ENCODE results near the gene TGFB2.

The TGFB2 gene

GRCh38 chr1:218463194-218464156 is 118.3 kb downstream of the TGFB2 start:
- Histone ChIP-seq H3K27me3 (ENCODE audit: low read depth) (no peaks in the 10 kb centered on the region), H3K9me3 (no peaks in the 10 kb centered on the region), H3K4me3 (no peak overlapping the region), H3K4me1 (peaks cover 20% of the 10 kb centered on the region), H3K36me3 (replicated peaks) (no peaks in the 10 kb centered on the region)
- no peak for DNase-seq (ENCODE audit: low spot score in 2 of 2)
- in situ Hi-C loops (cut with MboI; ENCODE audit: low sequenced_read_pairs): no loop called here

GRCh38 chr1:218464871-218465270 is 119.7 kb downstream of the TGFB2 start:
- Histone ChIP-seq H3K4me1 (peaks cover 13% of the 10 kb centered on the region), H3K36me3 (replicated peaks) (no peaks in the 10 kb centered on the region), H3K4me3 (no peak overlapping the region), H3K9me3 (no peaks in the 10 kb centered on the region), H3K27me3 (ENCODE audit: low read depth) (no peaks in the 10 kb centered on the region)
- no peak for DNase-seq (ENCODE audit: low spot score in 2 of 2)
- in situ Hi-C loops (cut with MboI; ENCODE audit: low sequenced_read_pairs): no loop called here

- in situ Hi-C loops (cut with MboI; ENCODE audit: low sequenced_read_pairs): no loop called here
- H3K36me3 ChIP-seq (replicated peaks): no peaks in the 10 kb centered on the region
- H3K27me3 ChIP-seq (ENCODE audit: low read depth): no peaks in the 10 kb centered on the region
- H3K4me3 ChIP-seq: no peak overlapping the region
- DNase-seq (ENCODE audit: low spot score in 2 of 2): no peak
- peaks cover 6% of the 10 kb centered on the region for H3K4me1 ChIP-seq
- no peaks in the 10 kb centered on the region for H3K9me3 ChIP-seq
Measured at GRCh38 chr1:218466341-218467010, 121.3 kb downstream of the TGFB2 start.

- no peak overlapping the region for H3K4me3 ChIP-seq
- H3K9me3 ChIP-seq: no peaks in the 10 kb centered on the region
- in situ Hi-C loops (cut with MboI; ENCODE audit: low sequenced_read_pairs): no loop called here
- no peak for DNase-seq (ENCODE audit: low spot score in 2 of 2)
- H3K27me3 ChIP-seq (ENCODE audit: low read depth): no peaks in the 10 kb centered on the region
- peaks cover 5% of the 10 kb centered on the region for H3K4me1 ChIP-seq
- H3K36me3 ChIP-seq (replicated peaks): no peaks in the 10 kb centered on the region
Measured at GRCh38 chr1:218467101-218468072, 122.3 kb downstream of the TGFB2 start.

GRCh38 chr1:218468711-218469110 is 123.6 kb downstream of the TGFB2 start:
- Histone ChIP-seq H3K27me3 (ENCODE audit: low read depth) (no peaks in the 10 kb centered on the region), H3K4me1 (no peaks in the 10 kb centered on the region), H3K36me3 (replicated peaks) (no peaks in the 10 kb centered on the region), H3K4me3 (no peak overlapping the region), H3K9me3 (no peaks in the 10 kb centered on the region)
- no peak for DNase-seq (ENCODE audit: low spot score in 2 of 2)
- in situ Hi-C loops (cut with MboI; ENCODE audit: low sequenced_read_pairs): no loop called here

- H3K36me3 ChIP-seq (replicated peaks): no peaks in the 10 kb centered on the region
- H3K4me1 ChIP-seq: no peaks in the 10 kb centered on the region
- in situ Hi-C loops (cut with MboI; ENCODE audit: low sequenced_read_pairs): no loop called here
- H3K9me3 ChIP-seq: no peaks in the 10 kb centered on the region
- H3K4me3 ChIP-seq: no peak overlapping the region
- no peaks in the 10 kb centered on the region for H3K27me3 ChIP-seq (ENCODE audit: low read depth)
- no peak for DNase-seq (ENCODE audit: low spot score in 2 of 2)
Measured at GRCh38 chr1:218472885-218473284, 127.7 kb downstream of the TGFB2 start.

- Histone ChIP-seq H3K27me3 (ENCODE audit: low read depth) (no peaks in the 10 kb centered on the region), H3K4me3 (no peak overlapping the region), H3K9me3 (no peaks in the 10 kb centered on the region), H3K36me3 (replicated peaks) (no peaks in the 10 kb centered on the region), H3K4me1 (no peaks in the 10 kb centered on the region)
- DNase-seq (ENCODE audit: low spot score in 2 of 2): no peak
- in situ Hi-C loops (cut with MboI; ENCODE audit: low sequenced_read_pairs): no loop called here
Measured at GRCh38 chr1:218473522-218473921, 128.4 kb downstream of the TGFB2 start.

GRCh38 chr1:218474128-218474527 is 129.0 kb downstream of the TGFB2 start:
- no peak overlapping the region for H3K4me3 ChIP-seq
- H3K9me3 ChIP-seq: no peaks in the 10 kb centered on the region
- DNase-seq (ENCODE audit: low spot score in 2 of 2): no peak
- no peaks in the 10 kb centered on the region for H3K4me1 ChIP-seq
- no peaks in the 10 kb centered on the region for H3K27me3 ChIP-seq (ENCODE audit: low read depth)
- no peaks in the 10 kb centered on the region for H3K36me3 ChIP-seq (replicated peaks)
- in situ Hi-C loops (cut with MboI; ENCODE audit: low sequenced_read_pairs): no loop called here

GRCh38 chr1:218475275-218475674 is 130.1 kb downstream of the TGFB2 start:
- Histone ChIP-seq H3K4me3 (no peak overlapping the region), H3K4me1 (no peaks in the 10 kb centered on the region), H3K27me3 (ENCODE audit: low read depth) (no peaks in the 10 kb centered on the region), H3K9me3 (no peaks in the 10 kb centered on the region), H3K36me3 (replicated peaks) (no peaks in the 10 kb centered on the region)
- in situ Hi-C loops (cut with MboI; ENCODE audit: low sequenced_read_pairs): no loop called here
- DNase-seq (ENCODE audit: low spot score in 2 of 2): no peak

- no peak overlapping the region for H3K4me3 ChIP-seq
- H3K36me3 ChIP-seq (replicated peaks): no peaks in the 10 kb centered on the region
- no peaks in the 10 kb centered on the region for H3K4me1 ChIP-seq
- in situ Hi-C loops (cut with MboI; ENCODE audit: low sequenced_read_pairs): no loop called here
- H3K9me3 ChIP-seq: no peaks in the 10 kb centered on the region
- H3K27me3 ChIP-seq (ENCODE audit: low read depth): no peaks in the 10 kb centered on the region
- no peak for DNase-seq (ENCODE audit: low spot score in 2 of 2)
Measured at GRCh38 chr1:218475699-218476098, 130.6 kb downstream of the TGFB2 start.

- H3K9me3 ChIP-seq: no peaks in the 10 kb centered on the region
- no peaks in the 10 kb centered on the region for H3K36me3 ChIP-seq (replicated peaks)
- in situ Hi-C loops (cut with MboI; ENCODE audit: low sequenced_read_pairs): no loop called here
- no peaks in the 10 kb centered on the region for H3K27me3 ChIP-seq (ENCODE audit: low read depth)
- DNase-seq (ENCODE audit: low spot score in 2 of 2): no peak
- H3K4me1 ChIP-seq: no peaks in the 10 kb centered on the region
- H3K4me3 ChIP-seq: no peak overlapping the region
Measured at GRCh38 chr1:218476385-218476784, 131.2 kb downstream of the TGFB2 start.

GRCh38 chr1:218478336-218478735 is 133.2 kb downstream of the TGFB2 start:
- Histone ChIP-seq H3K4me3 (no peak overlapping the region), H3K27me3 (ENCODE audit: low read depth) (no peaks in the 10 kb centered on the region), H3K4me1 (peaks cover under 1% of the 10 kb centered on the region; the same call in 1 of the 2 replicates), H3K9me3 (no peaks in the 10 kb centered on the region), H3K36me3 (replicated peaks) (no peaks in the 10 kb centered on the region)
- in situ Hi-C loops (cut with MboI; ENCODE audit: low sequenced_read_pairs): no loop called here
- DNase-seq (ENCODE audit: low spot score in 2 of 2): no peak

GRCh38 chr1:218479436-218480115 is 134.4 kb downstream of the TGFB2 start:
- Histone ChIP-seq H3K4me1 (peaks cover 3% of the 10 kb centered on the region; the same call in 1 of the 2 replicates), H3K9me3 (no peaks in the 10 kb centered on the region), H3K36me3 (replicated peaks) (no peaks in the 10 kb centered on the region), H3K27me3 (ENCODE audit: low read depth) (no peaks in the 10 kb centered on the region), H3K4me3 (no peak overlapping the region)
- in situ Hi-C loops (cut with MboI; ENCODE audit: low sequenced_read_pairs): no loop called here
- DNase-seq (ENCODE audit: low spot score in 2 of 2): no peak

Measured in HAP-1 (cell line).